Mesenteric fat pad (tissue), 1 donor: Measurements from ENCODE around the gene WNT2. TPM values are rescaled to one million over a fixed set of nuclear protein-coding genes. Genes with fewer than 3 reads are reported as not detected.

ENCODE experiments used
- total RNA-seq: library from RNA; stranded (reverse); fragmentation: NEBNext Ultra II Directional; extraction: Animal tissue kit (Norgen Biotek cat#: 25700); gene quantifications from one replicate; pipeline ENCODE4 v1.2.1, GENCODE V29; 2021
- donor health status: DM: yes; HTN: yes; CAD: no.

Gene WNT2
- total RNA-seq, 1 donor from 2014 or later = 0.45 TPM

Other genes with a start within 250 kb of the WNT2 start
- not detected for gene ASZ1, start 104.4 kb upstream of the WNT2 start, total RNA-seq
- gene CFTR, start 157.0 kb upstream of the WNT2 start, total RNA-seq = 0.22 TPM